Measurements from ENCODE around the gene OR8I2. TPM values are rescaled to one million over a fixed set of nuclear protein-coding genes. Genes with fewer than 3 reads are reported as not detected.
"Not testable (repeated sequence)": the region's sequence is repeated elsewhere in the genome, so short reads cannot be mapped to it uniquely, and the experiment has no call there.

OR8I2 gene
- total RNA-seq (2014; rRNA removed; shearing (Covaris generic); ENCODE audit: low replicate concordance): not detected in 2 replicates

DNA sequence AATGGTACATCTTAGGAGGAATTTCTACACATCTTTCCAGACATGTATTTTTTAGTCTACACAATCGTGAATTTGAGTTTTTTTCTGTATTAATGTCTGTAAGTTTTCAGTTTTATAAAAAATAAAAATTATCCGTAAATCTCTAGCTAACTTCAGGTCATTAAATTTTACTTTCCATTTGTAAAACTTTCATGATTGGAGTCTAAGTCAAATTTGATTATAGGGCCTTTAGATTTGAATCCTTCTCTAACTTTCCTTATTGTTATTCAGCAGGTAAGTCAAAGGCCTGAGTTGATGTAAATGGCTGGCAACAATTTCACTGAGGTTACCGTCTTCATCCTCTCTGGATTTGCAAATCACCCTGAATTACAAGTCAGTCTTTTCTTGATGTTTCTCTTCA is at the start of gene OR8I2:
OR8I2 (plus strand) TSS at position 301 of the 400 bp plus-strand sequence; CDS start at position 301, 0 bp downstream.
- DNase-seq: no peak

GRCh38 chr11:56045538-56045937 is 47.6 kb upstream of the OR8I2 start:
- H3K4me1 ChIP-seq (ENCODE audit: low read length): no peaks in the 10 kb centered on the region
- H3K9ac ChIP-seq (ENCODE audit: low read length): no peak overlapping the region
- H3K4me3 ChIP-seq (ENCODE audit: low read length): no peak overlapping the region
- no peaks in the 10 kb centered on the region for H4K20me1 ChIP-seq (ENCODE audit: insufficient read depth, low read depth, low read length)
- H3K9me3 ChIP-seq (ENCODE audit: low read length): peaks cover 9% of the 10 kb centered on the region
- no peak overlapping the region for H2AFZ ChIP-seq (ENCODE audit: low read length)
- no peaks in the 10 kb centered on the region for H3K36me3 ChIP-seq (ENCODE audit: insufficient read depth, low read length)
- H3K9me2 ChIP-seq (replicated peaks; ENCODE audit: insufficient read depth, low read length): no peaks in the 10 kb centered on the region
- H3K79me2 ChIP-seq (ENCODE audit: low read length): no peaks in the 10 kb centered on the region
- H3K27me3 ChIP-seq (ENCODE audit: low read length): no peaks in the 10 kb centered on the region
- DNase-seq: no peak
- no peak overlapping the region for H3K4me2 ChIP-seq (ENCODE audit: low read depth, low read length, poor library complexity, severe bottlenecking)
- H3K27ac ChIP-seq (ENCODE audit: low read length): no peak overlapping the region

More for the DNA sequence above, at the start of gene OR8I2:
- H2AFZ ChIP-seq (ENCODE audit: low read length): no peak within 1 kb of the TSS
- no peak within 1 kb of the TSS for H3K4me2 ChIP-seq (ENCODE audit: low read depth, low read length, poor library complexity, severe bottlenecking)
- H3K36me3 ChIP-seq (ENCODE audit: insufficient read depth, low read length): no peaks in the 10 kb centered on the region
- H3K27me3 ChIP-seq (ENCODE audit: low read length): no peaks in the 10 kb centered on the region
- no peaks in the 10 kb centered on the region for H3K9me2 ChIP-seq (replicated peaks; ENCODE audit: insufficient read depth, low read length)
- no peaks in the 10 kb centered on the region for H3K79me2 ChIP-seq (ENCODE audit: low read length)
- H3K4me3 ChIP-seq (ENCODE audit: low read length): no peak within 1 kb of the TSS
- no peaks in the 10 kb centered on the region; the same call in 1 of the 2 replicates for H3K9me3 ChIP-seq (ENCODE audit: low read length)
- no peaks in the 10 kb centered on the region for H3K4me1 ChIP-seq (ENCODE audit: low read length)
- no peaks in the 10 kb centered on the region for H4K20me1 ChIP-seq (ENCODE audit: insufficient read depth, low read depth, low read length)
- H3K27ac ChIP-seq (ENCODE audit: low read length): no peak within 1 kb of the TSS
- H3K9ac ChIP-seq (ENCODE audit: low read length): no peak within 1 kb of the TSS

- Histone ChIP-seq H3K9me3 (ENCODE audit: low read length) (peaks cover 9% of the 10 kb centered on the region), H3K4me1 (ENCODE audit: low read length) (no peaks in the 10 kb centered on the region), H3K4me3 (ENCODE audit: low read length) (no peak overlapping the region), H3K36me3 (ENCODE audit: insufficient read depth, low read length) (no peaks in the 10 kb centered on the region), H3K9ac (ENCODE audit: low read length) (no peak overlapping the region), H3K27me3 (ENCODE audit: low read length) (no peaks in the 10 kb centered on the region), H4K20me1 (ENCODE audit: insufficient read depth, low read depth, low read length) (no peaks in the 10 kb centered on the region), H2AFZ (ENCODE audit: low read length) (no peak overlapping the region), H3K9me2 (replicated peaks; ENCODE audit: insufficient read depth, low read length) (no peaks in the 10 kb centered on the region), H3K27ac (ENCODE audit: low read length) (no peak overlapping the region), H3K4me2 (ENCODE audit: low read depth, low read length, poor library complexity, severe bottlenecking) (no peak overlapping the region), H3K79me2 (ENCODE audit: low read length) (no peaks in the 10 kb centered on the region)
- no peak for DNase-seq
Observed at GRCh38 chr11:56048480-56048879, 44.6 kb upstream of the OR8I2 start.

GRCh38 chr11:56049487-56049886 is 43.6 kb upstream of the OR8I2 start:
- Histone ChIP-seq H3K4me2 (ENCODE audit: low read depth, low read length, poor library complexity, severe bottlenecking) (no peak overlapping the region), H3K9ac (ENCODE audit: low read length) (no peak overlapping the region), H3K27ac (ENCODE audit: low read length) (no peak overlapping the region), H3K9me3 (ENCODE audit: low read length) (peaks cover 11% of the 10 kb centered on the region), H4K20me1 (ENCODE audit: insufficient read depth, low read depth, low read length) (no peaks in the 10 kb centered on the region), H3K4me1 (ENCODE audit: low read length) (no peaks in the 10 kb centered on the region), H3K4me3 (ENCODE audit: low read length) (no peak overlapping the region), H3K9me2 (replicated peaks; ENCODE audit: insufficient read depth, low read length) (no peaks in the 10 kb centered on the region), H2AFZ (ENCODE audit: low read length) (no peak overlapping the region), H3K36me3 (ENCODE audit: insufficient read depth, low read length) (no peaks in the 10 kb centered on the region), H3K79me2 (ENCODE audit: low read length) (no peaks in the 10 kb centered on the region), H3K27me3 (ENCODE audit: low read length) (no peaks in the 10 kb centered on the region)
- DNase-seq: no peak

- H4K20me1 ChIP-seq (ENCODE audit: insufficient read depth, low read depth, low read length); H3K27ac ChIP-seq (ENCODE audit: low read length); H3K9me2 ChIP-seq (replicated peaks; ENCODE audit: insufficient read depth, low read length); H3K9ac ChIP-seq (ENCODE audit: low read length); H3K4me1 ChIP-seq (ENCODE audit: low read length); H3K4me2 ChIP-seq (ENCODE audit: low read depth, low read length, poor library complexity, severe bottlenecking); H2AFZ ChIP-seq (ENCODE audit: low read length); H3K4me3 ChIP-seq (ENCODE audit: low read length); DNase-seq; H3K27me3 ChIP-seq (ENCODE audit: low read length); H3K79me2 ChIP-seq (ENCODE audit: low read length); H3K36me3 ChIP-seq (ENCODE audit: insufficient read depth, low read length): not testable (repeated sequence)
- H3K9me3 ChIP-seq (ENCODE audit: low read length): peaks cover 13% of the 10 kb centered on the region
Observed at GRCh38 chr11:56056366-56056765, 36.7 kb upstream of the OR8I2 start.

GRCh38 chr11:56057661-56058237 is 35.4 kb upstream of the OR8I2 start:
- H3K9ac ChIP-seq (ENCODE audit: low read length); H3K27me3 ChIP-seq (ENCODE audit: low read length); H3K4me1 ChIP-seq (ENCODE audit: low read length); H3K9me2 ChIP-seq (replicated peaks; ENCODE audit: insufficient read depth, low read length); H3K27ac ChIP-seq (ENCODE audit: low read length); H3K4me3 ChIP-seq (ENCODE audit: low read length); H3K4me2 ChIP-seq (ENCODE audit: low read depth, low read length, poor library complexity, severe bottlenecking); DNase-seq; H3K79me2 ChIP-seq (ENCODE audit: low read length); H2AFZ ChIP-seq (ENCODE audit: low read length); H4K20me1 ChIP-seq (ENCODE audit: insufficient read depth, low read depth, low read length); H3K36me3 ChIP-seq (ENCODE audit: insufficient read depth, low read length): not testable (repeated sequence)
- H3K9me3 ChIP-seq (ENCODE audit: low read length): peaks cover 14% of the 10 kb centered on the region

DNA sequence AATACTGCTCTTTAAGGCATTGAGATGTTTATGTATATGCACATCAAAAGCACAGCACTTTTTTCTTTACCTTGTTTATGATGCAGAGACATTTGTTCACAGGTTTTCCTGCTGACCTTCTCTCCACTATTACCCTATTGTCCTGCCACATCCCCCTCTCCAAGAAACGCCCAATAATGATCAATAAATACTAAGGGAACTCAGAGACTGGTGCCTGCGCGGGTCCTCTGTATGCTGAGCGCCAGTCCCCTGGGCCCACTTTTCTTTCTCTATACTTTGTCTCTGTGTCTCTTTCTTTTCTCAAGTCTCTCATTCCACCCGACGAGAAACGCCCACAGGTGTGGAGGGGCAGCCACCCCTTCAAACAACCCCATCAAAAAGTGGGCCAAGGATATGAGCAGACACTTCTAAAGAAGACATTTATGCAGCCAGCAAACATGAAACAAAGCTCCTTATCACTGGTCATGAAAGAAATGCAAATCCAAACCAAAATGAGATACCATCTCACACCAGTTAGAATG is 34.8 kb upstream of the OR8I2 start:
- not testable (repeated sequence) for H3K9ac ChIP-seq (ENCODE audit: low read length); H3K4me2 ChIP-seq (ENCODE audit: low read depth, low read length, poor library complexity, severe bottlenecking); H2AFZ ChIP-seq (ENCODE audit: low read length); H4K20me1 ChIP-seq (ENCODE audit: insufficient read depth, low read depth, low read length); H3K36me3 ChIP-seq (ENCODE audit: insufficient read depth, low read length); DNase-seq; H3K9me2 ChIP-seq (replicated peaks; ENCODE audit: insufficient read depth, low read length); H3K4me1 ChIP-seq (ENCODE audit: low read length); H3K4me3 ChIP-seq (ENCODE audit: low read length); H3K27ac ChIP-seq (ENCODE audit: low read length); H3K79me2 ChIP-seq (ENCODE audit: low read length); H3K27me3 ChIP-seq (ENCODE audit: low read length)
- peaks cover 14% of the 10 kb centered on the region for H3K9me3 ChIP-seq (ENCODE audit: low read length)

DNA sequence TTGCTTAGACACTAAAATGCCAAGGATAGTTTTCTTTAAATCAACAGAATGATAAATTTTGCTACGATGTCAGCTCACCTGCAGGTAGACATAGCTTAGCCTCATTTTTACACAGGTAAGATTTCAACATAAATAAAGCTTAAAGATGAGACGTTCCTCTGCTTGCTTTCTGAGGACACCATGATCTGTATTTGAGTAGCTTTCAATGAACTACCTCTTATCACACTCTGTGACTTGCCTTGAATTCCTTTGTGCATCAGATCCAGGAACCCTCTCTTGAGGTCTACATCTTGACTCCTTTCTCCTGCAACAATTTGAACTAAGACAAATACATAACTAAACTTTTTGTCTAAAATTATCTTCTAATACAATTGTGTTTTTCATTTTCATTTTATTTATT is 26.1 kb upstream of the OR8I2 start:
- Histone ChIP-seq H3K36me3 (ENCODE audit: insufficient read depth, low read length) (no peaks in the 10 kb centered on the region), H3K9me3 (ENCODE audit: low read length) (peaks cover 11% of the 10 kb centered on the region; the same call in 1 of the 2 replicates), H3K4me1 (ENCODE audit: low read length) (no peaks in the 10 kb centered on the region), H3K4me3 (ENCODE audit: low read length) (no peak overlapping the region), H2AFZ (ENCODE audit: low read length) (no peak overlapping the region), H3K9ac (ENCODE audit: low read length) (no peak overlapping the region), H4K20me1 (ENCODE audit: insufficient read depth, low read depth, low read length) (no peaks in the 10 kb centered on the region), H3K27me3 (ENCODE audit: low read length) (no peaks in the 10 kb centered on the region), H3K27ac (ENCODE audit: low read length) (no peak overlapping the region), H3K9me2 (replicated peaks; ENCODE audit: insufficient read depth, low read length) (no peaks in the 10 kb centered on the region), H3K4me2 (ENCODE audit: low read depth, low read length, poor library complexity, severe bottlenecking) (no peak overlapping the region), H3K79me2 (ENCODE audit: low read length) (no peaks in the 10 kb centered on the region)
- DNase-seq: no peak

Data from Karpas-422 (cell line).